Measurements from ENCODE around the gene CACNB1.

DNA sequence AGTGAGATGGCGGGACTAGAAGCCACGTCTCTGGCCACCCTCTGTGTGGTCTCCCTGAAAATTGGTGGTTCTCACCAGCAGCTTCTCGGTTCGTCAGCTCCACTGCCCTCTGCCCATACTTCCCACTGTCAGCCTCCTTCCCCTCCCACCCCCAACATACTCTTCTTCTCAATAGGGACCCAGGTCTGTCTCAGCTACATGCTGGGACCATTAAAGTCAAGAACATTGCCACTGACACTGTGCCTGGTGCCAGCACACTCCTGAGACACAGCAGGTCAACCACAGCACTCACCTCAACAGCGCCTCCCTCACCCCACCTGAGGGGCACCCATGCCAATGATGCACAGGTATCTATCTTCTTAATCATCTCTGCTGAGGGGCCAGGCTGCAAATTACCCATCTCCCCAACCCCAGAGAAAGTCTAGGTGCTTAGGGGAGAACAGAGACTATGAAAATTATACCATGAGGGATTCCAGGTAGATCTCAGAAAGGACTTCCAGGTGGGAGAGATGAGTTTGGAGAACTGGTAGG, 47.3 kb downstream of the CACNB1 start:
- TF ChIP-seq EZH2 (IDR thresholded peaks at IDR 0.05; ENCODE audit: insufficient read depth, poor library complexity, severe bottlenecking) (no peak), EZH2phosphoT487 (IDR thresholded peaks at IDR 0.05; ENCODE audit: insufficient read depth, low read depth) (no peak)
